ENCODE data around the gene MRPL32. TPM values are rescaled to one million over a fixed set of nuclear protein-coding genes. Genes with fewer than 3 reads are reported as not detected.

Gene MRPL32
- total RNA-seq, 6 experiments from 2014 or later, result 29.9 to 52.2 (median 43.9) TPM

DNA sequence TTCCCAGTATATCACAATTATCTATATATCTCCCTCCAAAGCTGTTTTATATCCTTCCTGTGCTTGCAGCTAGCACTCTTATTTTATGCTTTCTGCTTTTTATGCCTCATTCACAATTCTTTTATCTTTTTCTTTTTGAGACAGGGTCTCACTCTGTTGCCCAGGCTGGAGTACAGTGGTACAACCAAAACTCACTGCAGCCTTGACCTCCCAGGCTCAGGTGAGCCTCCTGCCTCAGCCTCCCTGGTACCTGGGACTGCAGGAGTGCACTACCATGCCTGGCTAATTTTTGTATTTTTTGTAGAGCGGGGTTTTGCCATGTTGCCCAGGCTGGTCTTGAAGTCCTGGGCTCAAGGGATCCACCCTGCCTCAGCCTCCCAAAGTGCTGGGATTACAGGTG lies 26.0 kb upstream of the MRPL32 start:
- intact Hi-C loops (cut with DNase I), result no loop called here
- no peak overlapping the region for H3K27ac ChIP-seq
- no peaks in the 10 kb centered on the region for H3K36me3 ChIP-seq
- peaks cover 0 to 36% (median 6%) of the 10 kb centered on the region in 4 donors for H3K4me1 ChIP-seq
- WGBS (ENCODE audit: insufficient coverage, low coverage, low lambda C conversion rate, missing lambda C conversion rate), result no CpG with 5 or more reads among the region's 1 CpG
- no peak overlapping the region for H3K4me3 ChIP-seq
- no peaks in the 10 kb centered on the region for H3K9me3 ChIP-seq
- ATAC-seq, result no peak
- DNase-seq, result no peak
- TF ChIP-seq, protein P1, sequence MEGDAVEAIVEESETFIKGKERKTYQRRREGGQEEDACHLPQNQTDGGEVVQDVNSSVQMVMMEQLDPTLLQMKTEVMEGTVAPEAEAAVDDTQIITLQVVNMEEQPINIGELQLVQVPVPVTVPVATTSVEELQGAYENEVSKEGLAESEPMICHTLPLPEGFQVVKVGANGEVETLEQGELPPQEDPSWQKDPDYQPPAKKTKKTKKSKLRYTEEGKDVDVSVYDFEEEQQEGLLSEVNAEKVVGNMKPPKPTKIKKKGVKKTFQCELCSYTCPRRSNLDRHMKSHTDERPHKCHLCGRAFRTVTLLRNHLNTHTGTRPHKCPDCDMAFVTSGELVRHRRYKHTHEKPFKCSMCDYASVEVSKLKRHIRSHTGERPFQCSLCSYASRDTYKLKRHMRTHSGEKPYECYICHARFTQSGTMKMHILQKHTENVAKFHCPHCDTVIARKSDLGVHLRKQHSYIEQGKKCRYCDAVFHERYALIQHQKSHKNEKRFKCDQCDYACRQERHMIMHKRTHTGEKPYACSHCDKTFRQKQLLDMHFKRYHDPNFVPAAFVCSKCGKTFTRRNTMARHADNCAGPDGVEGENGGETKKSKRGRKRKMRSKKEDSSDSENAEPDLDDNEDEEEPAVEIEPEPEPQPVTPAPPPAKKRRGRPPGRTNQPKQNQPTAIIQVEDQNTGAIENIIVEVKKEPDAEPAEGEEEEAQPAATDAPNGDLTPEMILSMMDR (IDR thresholded peaks at IDR 0.05), result no peak
- TF ChIP-seq POLR2A (IDR thresholded peaks at IDR 0.05), result no peak
- H3K27me3 ChIP-seq, result no peaks in the 10 kb centered on the region

DNA sequence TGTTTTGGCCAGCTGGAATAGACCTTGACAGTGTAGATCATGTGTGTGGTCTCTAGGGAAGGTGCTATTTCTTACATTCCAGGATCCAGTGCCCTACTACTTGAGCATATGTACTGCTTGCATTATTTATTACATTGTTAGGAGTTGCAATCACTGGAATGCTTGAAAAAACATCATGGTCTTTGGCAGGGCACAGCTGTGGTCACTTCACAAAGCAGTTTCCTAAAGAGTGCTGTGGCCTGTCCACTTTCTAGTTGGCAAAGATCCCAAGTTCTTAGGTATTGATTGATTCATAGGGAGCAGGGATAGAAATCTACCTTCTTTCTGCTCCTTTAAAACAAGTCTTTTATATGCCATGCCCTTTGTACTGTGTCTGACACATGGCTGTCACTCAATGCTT lies 24.9 kb upstream of the MRPL32 start:
- H3K27me3 ChIP-seq, result no peaks in the 10 kb centered on the region
- H3K27ac ChIP-seq, result peak overlapping the region in 1 of 3 donors; percentile 72
- no peak for TF ChIP-seq POLR2A (IDR thresholded peaks at IDR 0.05)
- TF ChIP-seq, protein P1 (IDR thresholded peaks at IDR 0.05), result no peak
- no peaks in the 10 kb centered on the region for H3K9me3 ChIP-seq
- no peak overlapping the region for H3K4me3 ChIP-seq
- no peak for ATAC-seq
- no peak for DNase-seq
- intact Hi-C loops (cut with DNase I), result no loop called here
- H3K36me3 ChIP-seq, result no peaks in the 10 kb centered on the region
- peaks cover 0 to 36% (median 6%) of the 10 kb centered on the region in 4 donors for H3K4me1 ChIP-seq

DNA sequence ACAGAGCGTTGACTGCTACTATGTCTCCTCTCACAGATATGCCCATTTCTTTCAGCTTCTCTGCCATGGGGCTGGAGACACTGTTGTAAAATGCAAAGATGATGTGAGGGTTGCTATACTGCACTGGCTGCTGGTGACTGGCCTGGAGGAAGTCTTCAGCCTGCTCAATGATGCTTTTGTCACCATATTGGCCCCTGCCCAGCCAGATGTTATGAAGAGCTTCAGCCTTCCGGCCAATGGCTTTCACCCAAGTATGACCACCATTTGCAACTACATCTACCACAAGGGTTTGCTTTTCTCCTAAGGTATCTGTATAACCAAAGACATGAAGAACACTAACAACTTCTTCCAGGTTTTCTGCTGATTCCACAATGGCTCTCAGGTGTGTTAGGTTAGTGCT lies 21.9 kb upstream of the MRPL32 start:
- H3K4me3 ChIP-seq, result no peak overlapping the region
- no peaks in the 10 kb centered on the region for H3K36me3 ChIP-seq
- TF ChIP-seq, protein P1 (IDR thresholded peaks at IDR 0.05), result no peak
- no peak for TF ChIP-seq POLR2A (IDR thresholded peaks at IDR 0.05)
- no peak for ATAC-seq
- intact Hi-C loops (cut with DNase I), result no loop called here
- H3K9me3 ChIP-seq, result no peaks in the 10 kb centered on the region
- H3K27ac ChIP-seq, result no peak overlapping the region
- no peaks in the 10 kb centered on the region for H3K27me3 ChIP-seq
- no peak for DNase-seq
- peaks cover 0 to 36% (median 6%) of the 10 kb centered on the region in 4 donors for H3K4me1 ChIP-seq
- 86% methylated on average over 1 of the region's 2 CpGs for WGBS (ENCODE audit: insufficient coverage, low coverage, low lambda C conversion rate, missing lambda C conversion rate)

DNA sequence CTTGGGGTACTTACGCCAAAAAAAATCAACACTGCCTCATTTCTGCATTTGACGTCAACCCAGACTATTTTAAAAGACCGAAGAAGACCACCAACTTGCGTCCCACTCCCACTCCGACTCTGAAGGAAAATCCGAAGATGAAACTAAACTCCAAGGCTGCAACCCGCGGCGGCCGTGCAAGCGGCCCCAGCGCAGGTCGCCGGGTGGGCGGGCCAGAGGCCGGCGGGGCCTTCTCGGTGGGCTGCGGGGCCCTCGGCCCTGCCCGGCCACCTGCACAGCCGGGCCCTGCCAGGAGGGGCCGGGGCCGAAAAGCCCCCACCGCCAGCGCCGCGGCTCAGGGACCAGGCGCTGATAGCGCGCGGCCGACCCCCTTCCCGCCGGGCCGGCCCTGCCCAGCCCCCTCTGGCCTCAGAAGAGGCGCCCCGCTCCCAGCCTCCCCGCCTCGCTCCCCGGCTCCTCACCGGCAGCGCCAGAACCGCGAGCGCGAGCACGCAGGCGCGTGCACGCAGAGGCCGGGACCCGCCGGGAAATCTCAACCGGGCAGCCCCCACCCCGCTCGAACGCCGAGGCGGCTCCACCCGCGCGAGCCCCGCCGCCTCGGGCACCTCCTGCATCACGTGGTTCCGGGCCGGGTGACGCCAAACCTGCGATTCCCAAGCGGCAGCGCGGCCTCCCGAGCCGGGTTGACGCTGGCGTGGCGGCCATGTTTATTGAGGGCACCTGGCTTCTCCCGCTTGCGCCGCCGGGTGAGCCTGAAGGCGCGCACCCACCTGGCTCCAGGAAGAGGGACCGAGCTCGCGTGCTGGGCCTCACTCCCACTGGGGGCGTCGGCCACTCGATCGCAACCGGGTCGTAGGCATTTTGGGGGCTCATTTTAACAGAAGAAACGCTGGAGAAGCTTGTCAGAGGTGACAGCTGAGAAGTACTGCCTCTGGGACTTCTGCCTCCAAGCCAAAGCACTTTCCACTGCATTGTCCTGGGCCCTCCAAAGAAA lies 20.4 kb upstream of the MRPL32 start, which contains the start of gene C7orf25:
TSS of gene C7orf25 (minus strand) at position 617 of the 994 bp plus-strand sequence. CDS start 1,170 bp downstream, outside the sequence.
- Histone ChIP-seq H3K4me1 (peaks cover 0 to 36% (median 6%) of the 10 kb centered on the region in 4 donors), H3K27ac (peak within 1 kb of the TSS; percentile 76 to 90 (median 89)), H3K27me3 (no peaks in the 10 kb centered on the region), H3K36me3 (peaks cover 0 to 11% (median 4%) of the 10 kb centered on the region in 4 donors), H3K4me3 (peak within 1 kb of the TSS; percentile 73 to 96 (median 75)), H3K9me3 (no peaks in the 10 kb centered on the region)
- intact Hi-C loops (cut with DNase I), result no loop called here
- peak; percentile 59 for TF ChIP-seq POLR2A (IDR thresholded peaks at IDR 0.05)
- TF ChIP-seq, protein P1 (IDR thresholded peaks at IDR 0.05), result no peak
- DNase-seq (peak; percentile 98), ATAC-seq (peak; percentile 94 to 97 (median 96))
- WGBS (ENCODE audit: insufficient coverage, low coverage, low lambda C conversion rate, missing lambda C conversion rate), result 2% methylated on average over 15 of the region's 95 CpGs

Measured in right lobe of liver (tissue), 6 donors.